GM18508 (cell line): ENCODE measurements around the gene VSX1.

Experiments
- ATAC-seq: cut with Tn5 transposase; IDR thresholded peaks from one replicate; pipeline ENCODE4 v1.9.1; 2021; ENCODE audit warnings: moderate number of reproducible peaks; ENCODE audit not compliant: insufficient read depth, unreplicated experiment

The VSX1 gene

DNA sequence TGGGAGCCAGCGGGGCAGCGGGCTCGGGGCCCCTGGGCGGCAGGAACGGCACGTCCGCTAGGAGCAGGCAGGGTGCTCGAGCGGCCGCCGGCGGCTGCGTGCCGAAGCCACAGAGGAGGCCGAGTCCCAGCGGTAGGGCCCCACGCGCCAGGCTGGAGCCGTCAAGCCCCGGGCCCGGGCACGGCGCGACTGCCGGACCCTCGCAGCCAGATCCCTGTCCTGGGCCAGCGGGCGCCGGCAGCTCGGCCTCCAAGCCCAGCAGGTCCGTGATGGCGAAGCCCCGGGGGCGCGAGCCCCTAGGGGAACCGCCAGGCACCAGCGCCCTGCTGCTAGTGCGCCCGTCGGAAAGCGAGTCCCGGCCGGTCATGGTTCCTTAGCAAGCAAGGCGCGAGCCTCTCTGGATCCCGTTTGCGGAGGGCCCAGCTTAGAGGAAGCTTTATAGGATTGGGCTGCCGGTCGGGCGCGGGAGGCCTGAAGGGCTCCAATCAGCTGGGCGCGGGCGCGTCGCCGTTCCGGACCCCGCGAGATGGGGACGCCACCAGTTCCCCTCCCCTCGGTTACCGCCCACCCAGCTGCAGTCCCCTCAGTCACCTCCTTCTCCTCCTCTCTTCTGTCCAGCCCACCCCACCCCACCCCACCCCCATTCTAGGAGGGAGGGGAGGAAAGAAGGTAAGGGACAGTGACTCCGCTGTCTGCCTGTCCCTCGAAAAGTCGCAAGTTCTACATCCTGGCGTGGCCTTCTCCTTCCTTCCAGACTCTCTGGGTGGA, at the start of gene VSX1:
Gene VSX1, minus strand, starts transcription at position 412 of the 768 bp plus-strand sequence. Its CDS starts 45 bp downstream, at position 367.
- ATAC-seq = no peak

GRCh38 chr20:25129908-25130307, 48.0 kb upstream of the VSX1 start:
- no peak for ATAC-seq

- ATAC-seq = no peak
Observed at GRCh38 chr20:25129428-25129827, 47.5 kb upstream of the VSX1 start.

DNA sequence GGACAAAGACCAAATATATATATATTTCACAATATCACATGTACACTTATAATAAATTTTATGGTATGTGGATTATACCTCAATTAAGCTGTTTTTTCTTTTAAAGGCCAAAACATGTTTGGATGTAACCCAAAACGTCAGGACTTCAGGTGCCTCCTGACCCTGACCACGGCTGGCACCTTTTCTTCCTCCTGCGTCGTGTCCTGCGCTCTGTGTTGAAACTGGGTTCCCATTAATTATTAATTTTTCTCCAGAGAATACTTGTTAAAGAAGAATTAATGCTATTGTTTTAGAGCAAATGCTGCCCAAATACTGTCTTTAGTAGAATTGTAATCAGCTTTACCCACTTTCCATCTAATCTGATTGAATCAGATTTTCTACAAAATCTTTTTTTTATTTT, 46.7 kb upstream of the VSX1 start:
- no peak for ATAC-seq

DNA sequence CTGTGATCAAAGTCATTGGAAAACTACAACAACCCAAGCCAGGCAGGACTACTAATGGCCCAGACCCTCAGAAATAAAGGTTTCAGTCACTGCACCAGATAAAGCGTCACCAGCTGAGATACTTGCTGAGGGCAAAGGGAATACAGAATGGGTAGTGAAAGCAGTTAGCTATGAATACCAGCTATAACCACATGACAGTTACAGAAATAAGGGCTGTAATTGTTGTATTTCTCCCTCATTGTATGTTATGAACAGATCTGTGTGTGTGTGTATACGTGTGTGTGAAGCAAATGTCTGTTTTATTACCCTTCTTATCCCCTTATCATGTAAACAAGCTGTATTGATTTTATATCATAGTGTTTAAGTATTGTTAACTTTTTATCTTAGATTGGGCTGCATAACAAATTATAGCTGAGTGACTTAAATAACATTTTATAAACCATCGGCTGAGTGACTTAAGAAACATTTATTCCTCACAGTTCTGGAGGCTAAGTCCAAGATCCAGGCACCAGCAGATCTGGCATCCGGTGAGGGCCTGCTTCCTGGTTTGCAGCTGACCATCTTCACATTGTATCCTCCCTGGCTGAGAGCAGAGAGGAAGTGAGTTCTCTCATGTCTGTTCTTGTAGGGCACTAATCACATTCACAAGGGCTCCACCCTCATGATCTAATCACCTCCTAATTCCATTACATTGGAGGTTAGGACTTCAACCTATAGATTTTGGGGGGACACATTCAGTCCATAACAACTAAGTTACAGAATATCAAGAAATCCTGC, 46.0 kb upstream of the VSX1 start:
- no peak for ATAC-seq

- no peak for ATAC-seq
Observed at GRCh38 chr20:25126204-25127029, 44.5 kb upstream of the VSX1 start.

- no peak for ATAC-seq
Observed at GRCh38 chr20:25125636-25126035, 43.7 kb upstream of the VSX1 start.

DNA sequence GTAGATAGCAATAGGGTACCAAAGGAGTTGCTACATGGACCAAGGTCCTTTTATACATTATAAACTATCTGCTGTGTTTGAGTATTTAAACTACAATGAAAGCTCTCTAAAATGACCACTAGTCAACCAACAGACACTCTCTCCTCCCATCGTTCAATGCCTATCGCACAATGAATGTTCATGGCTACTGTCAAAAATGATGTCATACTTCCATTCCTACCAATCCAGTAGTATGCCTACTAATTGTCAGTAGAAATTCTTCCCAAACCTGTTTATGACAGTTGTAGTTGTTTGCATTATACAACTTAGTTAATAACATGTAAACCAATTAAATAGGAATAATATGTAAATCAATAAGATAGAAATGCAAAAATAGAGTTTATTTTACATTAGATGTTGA, 39.0 kb upstream of the VSX1 start:
- no peak for ATAC-seq

GRCh38 chr20:25120457-25120856, 38.5 kb upstream of the VSX1 start:
- ATAC-seq = no peak

GRCh38 chr20:25118529-25118928, 36.6 kb upstream of the VSX1 start:
- ATAC-seq = no peak

DNA sequence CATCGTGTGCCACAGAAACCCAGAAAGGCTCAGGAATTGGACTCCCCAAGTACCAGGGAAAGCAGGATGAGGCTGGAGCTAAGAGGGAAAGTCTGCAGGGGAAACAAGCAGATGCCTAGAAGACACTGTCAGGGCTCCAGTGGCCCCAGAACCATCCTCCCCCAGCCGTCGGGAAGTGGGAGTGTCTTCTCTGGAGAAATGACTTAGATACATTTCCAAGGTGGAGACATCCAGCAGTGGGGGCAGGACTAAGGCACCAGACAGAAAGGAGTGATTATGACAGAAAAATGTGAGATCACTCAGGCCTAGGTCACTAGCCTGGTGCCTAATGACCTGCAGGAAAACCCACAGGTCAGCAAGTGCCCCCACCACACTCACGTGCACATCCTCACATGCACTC, 36.0 kb upstream of the VSX1 start:
- no peak for ATAC-seq

DNA sequence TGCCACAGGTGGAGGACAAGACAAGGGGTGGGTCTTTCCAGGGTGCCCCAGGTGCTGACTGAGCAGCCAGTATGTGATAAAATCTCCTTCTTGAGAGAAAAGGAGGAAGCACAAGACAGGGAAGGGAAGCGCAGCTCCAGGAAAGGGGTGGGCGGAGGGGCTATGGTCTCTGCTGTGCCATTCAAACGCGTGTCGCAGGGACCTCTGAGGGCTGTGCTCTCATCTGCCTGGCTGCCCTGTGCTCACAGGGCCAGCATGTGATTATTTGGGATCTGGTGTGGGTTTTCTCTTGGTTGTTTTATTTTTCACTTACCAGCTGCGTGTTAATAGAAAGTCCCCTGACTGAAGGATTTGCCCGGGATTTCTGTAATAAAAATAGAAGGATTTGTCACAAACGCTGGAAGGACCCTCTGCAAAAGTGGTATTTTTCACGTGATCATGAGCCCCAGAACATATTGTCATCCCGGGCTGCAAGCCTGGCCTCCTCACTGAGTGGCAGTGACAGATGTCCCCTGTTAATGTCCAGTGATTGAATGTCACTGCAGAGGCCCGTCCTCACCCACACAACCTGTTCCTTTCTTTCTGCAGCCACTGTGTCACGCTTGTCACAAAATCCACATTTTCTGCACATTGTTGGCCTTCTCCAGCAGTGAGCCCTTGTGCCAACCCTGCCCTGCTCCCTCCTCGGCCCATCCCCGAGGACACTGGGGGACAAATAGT, 35.0 kb upstream of the VSX1 start:
- no peak for ATAC-seq

DNA sequence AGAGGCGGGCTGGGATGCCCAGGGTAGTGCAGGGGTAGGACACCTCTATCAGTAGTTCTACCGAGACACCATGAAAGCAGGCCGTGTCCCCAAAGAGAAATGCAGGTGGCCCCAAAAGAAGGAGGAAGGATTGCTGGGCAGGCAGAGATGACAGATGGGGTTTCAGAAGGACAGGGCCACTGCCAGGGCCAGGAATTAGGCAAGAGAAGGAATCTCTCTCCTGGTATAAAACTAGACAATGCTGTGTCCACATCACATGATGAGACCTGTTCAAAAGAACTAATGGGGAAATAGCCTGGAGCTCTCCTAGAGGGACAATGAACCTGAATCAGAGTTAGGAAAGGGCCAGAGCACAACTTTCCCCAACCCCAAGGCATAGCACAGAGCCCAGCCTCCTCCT, 21.6 kb upstream of the VSX1 start:
- ATAC-seq = no peak

DNA sequence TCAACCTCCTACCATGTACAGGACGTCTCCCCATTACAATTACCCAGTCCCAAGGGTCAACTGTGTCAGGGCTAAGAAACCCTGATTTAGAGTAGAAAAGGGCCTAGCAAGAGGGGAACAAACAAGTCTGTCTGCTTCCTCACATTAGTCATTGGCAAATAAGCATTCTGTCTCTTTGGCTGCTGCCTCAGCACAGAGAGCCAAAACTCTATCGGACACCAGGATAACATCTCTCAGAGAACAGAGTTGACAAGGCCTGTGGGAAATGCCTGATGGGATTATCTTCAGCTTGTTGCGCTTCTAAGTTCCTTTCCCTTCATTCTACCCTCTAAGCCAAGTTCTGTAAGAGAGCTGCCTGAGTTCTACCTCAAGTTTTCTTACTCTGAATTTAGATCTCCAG, 19.0 kb upstream of the VSX1 start:
- ATAC-seq = no peak

- ATAC-seq = no peak
Observed at GRCh38 chr20:25099601-25100140, 17.7 kb upstream of the VSX1 start.

GRCh38 chr20:25097498-25097897, 15.6 kb upstream of the VSX1 start:
- ATAC-seq = no peak

- ATAC-seq = no peak
Observed at GRCh38 chr20:25090492-25091429, 8.8 kb upstream of the VSX1 start.

DNA sequence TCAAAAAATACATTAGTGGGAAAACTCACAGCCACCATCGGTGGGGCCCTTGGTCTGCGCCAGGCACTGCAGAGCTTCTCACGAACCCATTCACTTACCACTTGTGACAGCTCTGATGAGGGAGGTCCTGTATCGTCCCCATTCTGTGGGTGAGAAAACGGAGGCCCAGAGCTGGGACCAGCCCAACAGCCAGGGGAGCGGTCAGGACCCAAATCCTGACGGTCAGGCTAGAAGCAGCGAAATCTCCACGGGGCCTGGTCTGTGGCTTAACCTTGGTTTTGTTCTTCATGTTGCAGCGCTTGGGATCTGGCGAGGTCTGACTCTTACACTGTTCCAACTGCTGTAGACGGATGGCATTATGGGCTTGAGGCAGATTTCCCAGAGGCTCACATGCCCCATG, 7.7 kb upstream of the VSX1 start:
- ATAC-seq = no peak

DNA sequence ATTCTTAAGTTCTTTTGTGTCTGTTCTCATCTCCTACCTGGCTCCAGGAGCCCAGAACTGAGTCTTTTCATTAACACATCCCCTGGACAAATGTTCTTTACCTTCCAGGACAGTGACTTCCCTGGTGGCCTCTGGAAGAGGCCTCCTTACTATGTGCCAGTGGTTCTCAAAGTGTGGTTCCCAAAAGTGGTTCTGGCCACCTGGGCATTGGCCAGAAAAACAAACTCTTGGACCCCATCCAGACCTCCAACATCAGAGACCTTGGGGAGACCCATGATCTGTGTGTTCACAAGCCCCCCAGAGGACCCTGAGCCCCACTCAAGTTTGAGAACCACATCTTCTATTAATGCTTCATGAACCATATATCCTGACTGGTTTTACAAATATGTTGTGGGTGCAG, 7.2 kb upstream of the VSX1 start:
- no peak for ATAC-seq
